ENCODE measurements around the gene TOP2A. TPM values are rescaled to one million over a fixed set of nuclear protein-coding genes. Genes with fewer than 3 reads are reported as not detected.
A peak's percentile ranks its signal among the peaks of the same experiment; 100 is the strongest.

TOP2A gene
- total RNA-seq, 1 donor from 2014 or later = 28.3 TPM

DNA sequence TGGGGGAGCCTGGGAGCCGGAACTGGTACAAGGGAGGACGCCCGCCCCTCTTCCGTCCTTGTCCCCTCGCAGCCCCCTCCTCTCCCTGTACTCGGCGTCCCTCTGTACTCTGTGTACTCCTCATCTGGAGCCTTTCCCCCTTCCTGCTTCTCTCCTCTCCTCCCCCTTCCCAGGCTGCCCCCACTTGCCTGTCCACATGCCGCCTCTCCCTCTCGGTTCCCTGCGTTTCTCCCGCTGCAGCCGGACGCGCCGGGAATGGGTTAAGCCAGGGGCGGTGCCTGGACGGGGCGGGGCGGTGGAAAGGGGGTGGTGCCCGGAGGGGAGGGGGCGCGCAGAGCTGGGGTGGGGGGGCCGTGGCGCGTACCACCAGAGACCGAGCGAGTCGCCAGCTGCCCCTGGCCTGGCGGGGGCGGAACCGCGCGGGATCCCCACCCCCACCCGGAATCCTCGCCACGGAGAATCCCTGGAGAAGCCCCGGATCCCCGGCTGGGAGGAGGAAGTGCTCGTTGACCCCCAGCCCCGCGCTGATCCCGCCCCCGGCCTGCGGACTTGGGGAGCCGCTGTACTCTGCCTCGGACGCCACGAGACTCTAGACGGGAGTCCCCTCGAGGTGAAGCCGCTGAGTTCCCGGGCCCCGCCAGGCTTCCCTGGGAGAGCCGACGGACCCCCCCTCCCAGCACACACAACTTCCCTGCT is 75.7 kb downstream of the TOP2A start:
- no peak overlapping the region for H3K27ac Mint-ChIP-seq (ENCODE audit: unreplicated experiment)
- peaks cover 57% of the 10 kb centered on the region for H3K4me1 Mint-ChIP-seq (ENCODE audit: unreplicated experiment)
- no peaks in the 10 kb centered on the region for H3K9me3 Mint-ChIP-seq (ENCODE audit: unreplicated experiment)
- H3K36me3 Mint-ChIP-seq (ENCODE audit: low read depth, unreplicated experiment) = peaks cover 13% of the 10 kb centered on the region
- H3K4me3 Mint-ChIP-seq (ENCODE audit: unreplicated experiment) = peak overlapping the region; percentile 97
- DNase-seq (ENCODE audit: low spot score) = peak; percentile 80
- H3K27me3 Mint-ChIP-seq (ENCODE audit: unreplicated experiment) = peaks cover 19% of the 10 kb centered on the region
- TF ChIP-seq, protein P1, sequence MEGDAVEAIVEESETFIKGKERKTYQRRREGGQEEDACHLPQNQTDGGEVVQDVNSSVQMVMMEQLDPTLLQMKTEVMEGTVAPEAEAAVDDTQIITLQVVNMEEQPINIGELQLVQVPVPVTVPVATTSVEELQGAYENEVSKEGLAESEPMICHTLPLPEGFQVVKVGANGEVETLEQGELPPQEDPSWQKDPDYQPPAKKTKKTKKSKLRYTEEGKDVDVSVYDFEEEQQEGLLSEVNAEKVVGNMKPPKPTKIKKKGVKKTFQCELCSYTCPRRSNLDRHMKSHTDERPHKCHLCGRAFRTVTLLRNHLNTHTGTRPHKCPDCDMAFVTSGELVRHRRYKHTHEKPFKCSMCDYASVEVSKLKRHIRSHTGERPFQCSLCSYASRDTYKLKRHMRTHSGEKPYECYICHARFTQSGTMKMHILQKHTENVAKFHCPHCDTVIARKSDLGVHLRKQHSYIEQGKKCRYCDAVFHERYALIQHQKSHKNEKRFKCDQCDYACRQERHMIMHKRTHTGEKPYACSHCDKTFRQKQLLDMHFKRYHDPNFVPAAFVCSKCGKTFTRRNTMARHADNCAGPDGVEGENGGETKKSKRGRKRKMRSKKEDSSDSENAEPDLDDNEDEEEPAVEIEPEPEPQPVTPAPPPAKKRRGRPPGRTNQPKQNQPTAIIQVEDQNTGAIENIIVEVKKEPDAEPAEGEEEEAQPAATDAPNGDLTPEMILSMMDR (IDR thresholded peaks at IDR 0.05; ENCODE audit: unreplicated experiment) = no peak

DNA sequence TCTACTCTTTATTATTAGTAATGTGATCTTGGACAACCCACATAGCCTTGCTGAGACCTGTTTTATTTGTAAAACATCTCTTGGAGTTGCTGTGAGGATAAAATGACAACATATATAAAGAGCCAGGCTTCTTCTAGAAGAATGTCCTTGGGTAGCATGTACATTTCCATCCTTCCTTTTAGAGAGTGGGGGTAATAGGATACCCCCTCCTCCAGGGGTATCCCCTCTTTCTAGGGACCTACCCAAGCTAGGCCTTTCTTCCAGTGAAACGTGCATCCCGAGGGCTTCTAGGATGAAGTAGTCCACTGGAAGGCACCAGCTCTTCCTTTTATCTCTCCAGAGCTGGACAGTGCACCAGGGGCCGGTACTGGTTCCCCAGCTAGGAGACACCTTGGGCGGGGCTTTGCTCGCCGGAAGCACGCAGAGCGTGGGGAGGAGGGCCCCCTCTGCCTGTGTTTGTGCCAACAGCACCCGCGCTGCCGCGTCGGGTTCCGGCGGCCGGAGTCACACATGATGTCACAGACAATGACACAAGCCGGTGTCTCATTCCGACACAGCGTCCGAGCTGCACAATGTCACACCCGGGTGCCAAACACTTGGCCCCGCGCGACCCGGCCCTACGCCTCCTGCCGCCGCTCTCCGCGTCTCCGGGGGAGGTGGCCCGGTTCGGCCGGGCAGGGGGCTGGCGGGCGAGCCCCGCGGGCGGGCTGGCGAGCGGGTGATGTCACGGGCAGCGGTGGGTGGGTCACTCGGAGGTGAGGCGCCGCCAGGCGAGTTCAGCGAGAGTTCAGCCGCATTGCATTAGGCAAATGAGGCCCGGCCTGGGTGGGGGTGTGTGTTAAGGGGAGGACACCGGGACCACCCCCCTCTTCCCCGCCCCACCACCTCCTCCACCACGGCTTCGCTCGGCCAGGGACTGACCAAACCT is 76.6 kb downstream of the TOP2A start:
- peak overlapping the region; percentile 90 for H3K4me3 Mint-ChIP-seq (ENCODE audit: unreplicated experiment)
- TF ChIP-seq, protein P1 (IDR thresholded peaks at IDR 0.05; ENCODE audit: unreplicated experiment) = no peak
- H3K36me3 Mint-ChIP-seq (ENCODE audit: low read depth, unreplicated experiment) = peaks cover 13% of the 10 kb centered on the region
- no peaks in the 10 kb centered on the region for H3K9me3 Mint-ChIP-seq (ENCODE audit: unreplicated experiment)
- peaks cover 53% of the 10 kb centered on the region for H3K4me1 Mint-ChIP-seq (ENCODE audit: unreplicated experiment)
- peaks cover 18% of the 10 kb centered on the region for H3K27me3 Mint-ChIP-seq (ENCODE audit: unreplicated experiment)
- peak overlapping the region; percentile 77 for H3K27ac Mint-ChIP-seq (ENCODE audit: unreplicated experiment)
- peak; percentile 71 for DNase-seq (ENCODE audit: low spot score)

DNA sequence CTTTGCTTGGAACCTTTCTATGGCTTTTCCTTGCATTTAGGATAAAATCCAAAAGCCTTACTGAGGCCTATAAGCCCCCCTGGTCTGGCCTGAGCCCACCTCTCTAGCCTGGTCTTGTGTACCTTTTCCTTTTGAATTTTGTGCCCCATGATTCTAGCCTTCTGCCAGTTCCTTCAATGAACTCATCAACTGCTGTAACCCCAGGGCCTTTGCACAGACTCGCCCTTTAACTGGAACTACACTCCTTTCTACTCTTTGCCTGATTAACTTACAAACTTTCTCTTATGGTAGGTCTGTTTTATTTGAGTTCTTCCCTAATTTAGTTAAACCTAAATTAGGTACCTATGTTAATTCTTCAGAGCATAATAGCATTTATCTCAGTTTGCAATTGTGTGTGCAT is 77.4 kb downstream of the TOP2A start:
- Mint-ChIP-seq H3K9me3 (ENCODE audit: unreplicated experiment) (no peaks in the 10 kb centered on the region), H3K36me3 (ENCODE audit: low read depth, unreplicated experiment) (peaks cover 13% of the 10 kb centered on the region), H3K27ac (ENCODE audit: unreplicated experiment) (peak overlapping the region; percentile 8), H3K4me1 (ENCODE audit: unreplicated experiment) (peaks cover 50% of the 10 kb centered on the region), H3K4me3 (ENCODE audit: unreplicated experiment) (peak overlapping the region; percentile 90), H3K27me3 (ENCODE audit: unreplicated experiment) (peaks cover 16% of the 10 kb centered on the region)
- TF ChIP-seq, protein P1 (IDR thresholded peaks at IDR 0.05; ENCODE audit: unreplicated experiment) = no peak
- no peak for DNase-seq (ENCODE audit: low spot score)

DNA sequence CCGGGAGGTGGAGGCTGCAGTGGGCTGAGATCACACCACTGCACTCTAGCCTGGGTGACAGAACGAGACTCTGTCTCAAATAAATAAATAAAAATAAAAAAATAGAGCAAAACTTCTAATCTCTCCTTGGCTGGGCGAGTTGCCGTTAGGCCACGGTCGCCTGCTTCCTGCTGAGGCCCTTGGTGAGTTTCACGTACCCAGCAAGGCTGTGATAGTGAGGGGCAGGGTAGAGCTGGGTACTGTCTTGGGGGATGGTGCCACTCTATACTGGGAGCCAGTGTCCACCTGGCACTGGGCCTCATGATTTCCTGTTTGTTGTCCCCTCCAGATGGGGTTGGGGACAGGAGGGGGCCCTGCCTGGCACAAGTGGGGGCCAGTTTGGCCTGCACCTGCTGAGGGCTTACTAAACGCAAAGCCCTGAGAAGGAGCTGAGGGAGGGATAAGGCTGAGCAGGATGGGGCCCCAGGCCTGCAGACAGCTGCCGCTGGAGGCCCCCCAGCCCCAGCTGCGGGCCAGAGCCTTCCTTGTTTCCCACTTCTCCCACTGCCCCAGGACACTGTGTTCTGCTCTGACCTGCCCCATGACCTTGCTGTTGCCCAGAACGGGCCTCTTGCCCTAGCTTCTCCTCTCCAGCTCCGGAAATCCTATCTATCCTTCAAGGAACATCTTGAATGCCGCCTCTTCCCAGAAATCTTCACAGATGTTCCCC is 78.6 kb downstream of the TOP2A start:
- H3K4me1 Mint-ChIP-seq (ENCODE audit: unreplicated experiment) = peaks cover 45% of the 10 kb centered on the region
- TF ChIP-seq, protein P1 (IDR thresholded peaks at IDR 0.05; ENCODE audit: unreplicated experiment) = no peak
- peaks cover 18% of the 10 kb centered on the region for H3K36me3 Mint-ChIP-seq (ENCODE audit: low read depth, unreplicated experiment)
- no peaks in the 10 kb centered on the region for H3K9me3 Mint-ChIP-seq (ENCODE audit: unreplicated experiment)
- no peak overlapping the region for H3K27ac Mint-ChIP-seq (ENCODE audit: unreplicated experiment)
- H3K27me3 Mint-ChIP-seq (ENCODE audit: unreplicated experiment) = peaks cover 14% of the 10 kb centered on the region
- peak overlapping the region; percentile 59 for H3K4me3 Mint-ChIP-seq (ENCODE audit: unreplicated experiment)
- no peak for DNase-seq (ENCODE audit: low spot score)

Other genes with a start within 250 kb of the TOP2A start
- 18.3 TPM for gene RAPGEFL1, start 240.4 kb downstream of the TOP2A start, total RNA-seq (ENCODE audit: unreplicated experiment)
- 32.2 TPM for gene WIPF2, start 198.6 kb downstream of the TOP2A start, total RNA-seq (ENCODE audit: unreplicated experiment)
- gene CDC6, start 130.0 kb downstream of the TOP2A start, total RNA-seq (ENCODE audit: unreplicated experiment) = 18.2 TPM
- 42.8 TPM for gene RARA, start 108.7 kb downstream of the TOP2A start, total RNA-seq (ENCODE audit: unreplicated experiment)
- gene GJD3, start 53.2 kb downstream of the TOP2A start, total RNA-seq (ENCODE audit: unreplicated experiment) = 1.1 TPM
- gene IGFBP4, start 25.6 kb upstream of the TOP2A start, total RNA-seq (ENCODE audit: unreplicated experiment) = 1,531 TPM
- gene TNS4, start 83.7 kb upstream of the TOP2A start, total RNA-seq (ENCODE audit: unreplicated experiment) = 0.08 TPM
- 0.51 TPM for gene CCR7, start 147.6 kb upstream of the TOP2A start, total RNA-seq (ENCODE audit: unreplicated experiment)
- 138 TPM for gene SMARCE1, start 229.9 kb upstream of the TOP2A start, total RNA-seq (ENCODE audit: unreplicated experiment)
- 1.2 TPM for gene KRT222, start 247.3 kb upstream of the TOP2A start, total RNA-seq (ENCODE audit: unreplicated experiment)